ENCODE measurements around the gene CHST8.
"Not testable (repeated sequence)": the region's sequence is repeated elsewhere in the genome, so short reads cannot be mapped to it uniquely, and the experiment has no call there.

The CHST8 gene, protein sequence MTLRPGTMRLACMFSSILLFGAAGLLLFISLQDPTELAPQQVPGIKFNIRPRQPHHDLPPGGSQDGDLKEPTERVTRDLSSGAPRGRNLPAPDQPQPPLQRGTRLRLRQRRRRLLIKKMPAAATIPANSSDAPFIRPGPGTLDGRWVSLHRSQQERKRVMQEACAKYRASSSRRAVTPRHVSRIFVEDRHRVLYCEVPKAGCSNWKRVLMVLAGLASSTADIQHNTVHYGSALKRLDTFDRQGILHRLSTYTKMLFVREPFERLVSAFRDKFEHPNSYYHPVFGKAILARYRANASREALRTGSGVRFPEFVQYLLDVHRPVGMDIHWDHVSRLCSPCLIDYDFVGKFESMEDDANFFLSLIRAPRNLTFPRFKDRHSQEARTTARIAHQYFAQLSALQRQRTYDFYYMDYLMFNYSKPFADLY

GRCh38 chr19:33621811-33622504 is at the start of gene CHST8:
TSS of gene CHST8 (plus strand) at chr19:33621953. CDS start at chr19:33689262, 67,309 bp downstream.
- peak; percentile 21 for DNase-seq (ENCODE audit: low spot score)

DNA sequence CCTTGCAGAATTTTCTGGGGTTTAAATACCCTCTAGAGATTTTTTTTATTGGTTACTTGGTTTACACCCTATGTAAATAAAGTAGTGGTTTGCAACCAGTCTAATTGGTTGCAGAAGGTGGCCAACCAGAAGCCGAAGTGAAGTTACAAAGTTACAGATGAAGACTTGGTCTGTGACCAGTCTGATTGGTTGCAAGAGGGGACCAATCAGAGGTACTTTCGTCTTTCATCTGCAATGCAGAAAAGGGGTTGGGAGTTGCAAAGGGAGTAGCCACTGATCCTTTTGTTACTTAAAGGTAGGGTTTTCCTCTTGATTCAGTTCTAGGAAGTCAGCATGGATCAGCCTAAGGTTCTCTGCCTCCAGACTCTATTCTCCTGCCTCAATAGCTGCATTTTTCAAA is 48.8 kb upstream of the CHST8 start:
- DNase-seq (ENCODE audit: low spot score), result no peak

GRCh38 chr19:33574824-33575223 is 46.9 kb upstream of the CHST8 start:
- DNase-seq (ENCODE audit: low spot score), result no peak

DNA sequence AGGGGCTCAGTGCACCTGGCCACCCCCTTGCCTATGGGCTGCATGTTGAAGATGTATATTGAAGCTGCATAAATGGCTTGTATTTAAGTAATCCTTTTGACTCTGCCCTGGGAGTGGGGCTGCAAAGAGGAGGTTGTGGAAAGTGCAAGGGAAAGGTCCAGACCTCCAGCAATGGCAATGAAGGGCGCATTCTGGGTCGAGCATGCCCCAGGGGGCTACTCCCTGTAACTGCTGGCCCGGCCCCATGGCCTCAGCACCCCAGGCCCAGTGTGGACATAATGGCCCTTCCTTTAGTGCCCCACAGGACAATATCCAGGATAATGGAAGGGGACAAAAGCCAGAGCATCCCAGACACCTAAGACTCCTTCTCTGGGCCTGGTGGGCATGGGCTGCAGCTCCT is 43.1 kb upstream of the CHST8 start:
- DNase-seq (ENCODE audit: low spot score), result no peak

DNA sequence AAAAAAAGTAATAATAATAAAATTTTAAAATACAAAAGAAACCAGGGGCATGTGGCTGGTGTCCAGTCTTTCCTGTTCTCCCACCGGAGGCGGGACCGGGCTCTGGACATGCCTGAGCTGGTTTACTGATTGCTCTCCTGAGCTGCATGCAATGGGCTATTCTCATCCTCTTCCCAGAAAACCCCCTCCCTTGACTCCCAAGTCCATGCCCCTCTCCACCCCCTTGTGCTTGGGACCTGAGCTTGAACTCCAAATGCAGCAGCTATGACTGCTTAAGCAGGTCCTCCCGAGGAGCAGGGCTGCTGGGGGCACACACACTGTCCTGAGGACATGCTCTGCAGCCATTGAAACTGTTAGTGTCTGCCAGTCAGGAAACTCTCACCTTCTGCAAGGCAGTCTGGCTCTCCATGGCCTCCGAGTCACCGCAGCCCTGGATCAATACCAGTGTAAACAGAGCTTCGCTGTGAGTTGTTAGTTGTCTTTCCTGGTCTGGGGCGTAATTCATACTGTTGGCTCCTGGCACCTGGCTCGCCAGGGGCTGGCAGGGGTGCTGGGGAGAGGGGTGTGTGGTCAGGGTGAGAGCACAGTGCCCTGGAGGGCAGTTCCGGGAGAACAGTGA is 41.6 kb upstream of the CHST8 start:
- no peak for DNase-seq (ENCODE audit: low spot score)

DNA sequence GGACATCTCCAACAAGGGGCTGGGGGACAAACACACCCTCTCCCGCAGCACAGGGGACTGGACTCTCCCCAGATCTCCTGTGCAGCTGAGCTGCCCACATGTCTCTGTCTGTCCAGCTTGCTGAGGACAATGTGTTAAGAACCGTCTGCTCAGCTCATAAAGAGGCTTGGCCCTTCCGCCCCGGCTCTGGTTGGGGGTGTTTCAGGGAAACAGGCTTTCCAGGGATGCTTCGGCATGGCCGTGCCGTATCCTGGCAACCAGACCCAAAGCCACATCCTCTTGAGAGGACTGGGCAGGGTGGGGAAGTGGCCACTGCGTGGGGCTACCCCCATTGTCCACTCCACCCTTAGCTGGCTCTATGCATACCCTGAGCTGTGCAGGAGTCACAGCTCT is 41.1 kb upstream of the CHST8 start:
- DNase-seq (ENCODE audit: low spot score), result no peak

DNA sequence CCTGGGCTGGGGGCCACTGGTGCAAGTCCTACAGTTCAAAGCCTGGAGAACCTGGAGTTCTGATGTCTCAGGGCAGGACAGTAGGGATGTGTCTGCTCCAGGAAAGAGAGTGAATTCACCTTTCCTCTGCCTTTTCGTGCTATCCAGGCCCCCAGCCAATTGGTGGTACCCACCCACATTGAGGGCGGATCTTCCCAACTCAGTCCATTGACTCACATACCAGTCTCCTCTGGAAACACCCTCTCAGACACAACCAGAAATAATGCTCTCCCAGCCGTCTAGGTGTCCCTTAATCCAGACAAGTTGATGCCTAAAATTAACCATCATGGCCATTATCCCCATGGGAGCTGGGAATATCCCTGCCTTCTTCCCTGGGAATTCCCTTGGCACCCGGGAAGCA is 38.8 kb upstream of the CHST8 start:
- no peak for DNase-seq (ENCODE audit: low spot score)

- no peak for DNase-seq (ENCODE audit: low spot score)
Measured at GRCh38 chr19:33587150-33587549, 34.6 kb upstream of the CHST8 start.

DNA sequence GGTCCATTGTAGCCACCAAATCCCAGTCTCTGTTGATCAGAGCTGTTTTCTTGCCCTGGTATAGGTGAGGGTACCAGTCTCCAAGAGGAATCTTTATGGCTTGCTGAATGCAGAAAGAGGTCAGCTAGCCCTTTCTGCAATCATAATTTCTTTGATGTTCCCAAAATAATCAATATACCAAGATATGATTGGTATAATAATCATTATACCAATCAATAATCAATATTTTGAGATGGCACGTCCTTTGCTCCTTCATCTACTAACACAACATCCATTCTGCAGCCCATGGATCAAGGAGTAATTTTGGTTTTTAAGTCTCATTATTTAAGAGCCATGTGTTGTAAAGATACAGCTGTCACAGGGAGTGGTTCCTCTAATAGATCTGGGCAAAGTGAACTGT is 31.5 kb upstream of the CHST8 start:
- DNase-seq (ENCODE audit: low spot score), result no peak

DNA sequence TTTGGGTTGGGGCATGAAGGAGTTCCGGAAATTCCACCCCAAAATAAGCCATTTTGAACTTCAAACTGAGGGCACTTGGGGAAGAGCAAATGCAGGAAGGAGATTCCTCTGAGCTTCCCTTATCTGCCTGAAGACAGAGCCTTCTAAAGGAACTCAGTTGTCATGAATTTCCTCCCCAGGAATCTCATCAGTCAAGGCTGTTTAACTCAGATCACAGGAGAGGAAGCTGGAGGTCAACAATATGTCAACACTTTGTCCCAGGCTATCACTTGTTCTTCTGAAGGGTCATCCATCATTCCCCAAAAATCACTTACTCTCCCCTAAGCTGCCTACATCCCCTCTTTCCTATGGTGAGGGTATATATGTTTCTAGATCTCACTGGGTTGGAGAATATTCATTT is 26.0 kb upstream of the CHST8 start:
- no peak for DNase-seq (ENCODE audit: low spot score)

GRCh38 chr19:33601583-33601982 is 20.2 kb upstream of the CHST8 start:
- no peak for DNase-seq (ENCODE audit: low spot score)

GRCh38 chr19:33602576-33603204 is 19.1 kb upstream of the CHST8 start:
- DNase-seq (ENCODE audit: low spot score), result no peak

DNA sequence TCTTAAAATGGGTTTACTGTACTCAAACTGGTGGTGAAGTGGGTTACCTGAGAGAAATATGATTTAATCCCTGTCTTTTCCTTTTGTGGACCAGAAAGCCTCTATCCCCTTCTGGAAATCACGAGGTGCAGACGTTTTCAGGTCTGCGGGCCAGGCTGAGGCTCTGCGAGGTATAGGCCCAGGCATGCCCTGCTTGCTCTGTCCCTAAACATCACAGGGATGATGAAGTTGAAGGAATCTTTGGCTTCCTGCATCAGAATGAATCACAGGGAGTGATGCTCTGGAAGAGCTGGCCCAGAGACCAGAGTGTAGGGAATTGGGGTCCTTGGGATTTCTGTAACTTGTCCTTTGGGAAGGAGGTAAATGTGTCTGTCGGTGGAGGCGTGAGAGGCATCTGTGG is 18.4 kb upstream of the CHST8 start:
- no peak for DNase-seq (ENCODE audit: low spot score)

- DNase-seq (ENCODE audit: low spot score), result no peak
Measured at GRCh38 chr19:33604651-33605050, 17.1 kb upstream of the CHST8 start.

GRCh38 chr19:33605803-33606295 is 15.9 kb upstream of the CHST8 start:
- not testable (repeated sequence) for DNase-seq (ENCODE audit: low spot score)

DNA sequence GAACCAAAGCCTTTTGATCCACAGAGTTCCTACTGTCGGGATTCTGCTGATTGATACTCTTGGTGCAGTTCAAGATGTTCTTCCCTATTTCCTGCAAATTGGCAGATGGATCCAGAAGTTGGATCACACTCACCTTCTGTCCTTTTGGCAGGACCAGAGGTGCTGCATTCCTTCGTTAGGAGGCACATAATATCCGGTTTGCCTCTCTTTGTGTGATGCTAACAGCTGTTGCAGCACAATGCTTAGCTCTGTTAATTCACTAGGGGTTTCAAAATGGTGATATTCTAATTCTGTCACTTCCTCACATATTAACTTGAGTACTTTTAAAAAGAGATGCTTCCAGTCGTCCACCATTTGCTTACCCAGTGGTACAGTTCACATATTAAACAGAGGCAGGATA is 15.2 kb upstream of the CHST8 start:
- DNase-seq (ENCODE audit: low spot score), result no peak

DNA sequence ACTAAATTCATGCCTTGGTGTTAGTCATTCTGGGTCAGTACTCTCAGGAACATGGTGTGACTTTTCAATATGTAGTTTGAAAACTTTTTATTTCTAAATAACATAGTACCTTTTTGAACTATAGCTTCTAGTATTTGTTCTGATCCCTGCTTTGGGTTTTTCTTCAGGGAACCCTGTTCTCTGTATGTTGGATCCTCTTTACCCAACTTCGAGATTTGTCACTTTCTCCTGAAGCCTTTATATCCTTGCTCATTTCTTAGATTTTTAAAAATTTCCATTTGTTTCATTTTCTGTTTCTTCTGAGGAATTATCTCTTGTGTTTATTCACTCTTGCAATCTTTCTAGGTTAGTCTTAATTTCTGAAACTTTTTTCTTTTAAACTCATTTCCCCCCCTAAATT is 12.4 kb upstream of the CHST8 start:
- DNase-seq (ENCODE audit: low spot score), result no peak

- DNase-seq (ENCODE audit: low spot score), result no peak
Measured at GRCh38 chr19:33610588-33610987, 11.2 kb upstream of the CHST8 start.

- no peak for DNase-seq (ENCODE audit: low spot score)
Measured at GRCh38 chr19:33612928-33613619, 8.7 kb upstream of the CHST8 start.

DNA sequence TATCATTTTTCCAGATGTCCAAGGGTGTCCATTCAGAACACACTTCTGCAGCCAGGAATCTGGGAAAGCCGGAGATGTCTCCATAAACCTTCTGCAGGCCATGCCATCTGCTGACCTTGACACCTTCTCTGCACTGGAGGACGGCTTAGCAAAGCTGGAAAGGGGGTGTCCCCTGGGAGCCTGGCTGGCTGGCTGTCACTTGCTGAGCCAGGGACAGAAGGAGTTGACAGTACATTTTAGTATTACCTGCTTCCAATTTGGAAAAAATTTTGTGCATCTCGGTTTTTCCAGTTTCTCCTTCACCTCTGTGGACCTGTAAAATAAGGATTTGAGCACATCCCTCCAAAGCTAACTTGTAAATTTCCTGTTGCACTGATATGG is 8.1 kb upstream of the CHST8 start:
- DNase-seq (ENCODE audit: low spot score), result no peak

DNA sequence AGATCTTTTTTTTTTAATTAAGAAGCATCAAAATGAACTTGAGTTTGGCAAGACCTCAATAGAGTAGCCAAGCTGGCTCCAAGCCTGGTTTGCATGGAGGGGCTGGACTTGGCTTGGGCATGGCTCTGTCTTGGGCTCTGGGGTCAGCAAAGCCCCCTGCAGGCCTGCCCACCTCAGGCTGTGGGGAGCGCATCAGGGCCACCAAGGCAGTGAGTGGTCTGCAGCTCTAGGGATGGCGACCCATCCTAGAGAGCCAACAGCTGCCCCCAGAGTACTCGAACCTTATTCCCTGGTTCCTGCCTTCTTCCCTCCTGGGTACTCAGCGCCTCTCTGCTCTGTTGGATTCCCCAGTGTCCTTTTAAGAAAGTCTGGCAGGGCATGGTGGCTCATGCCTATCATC is 5.4 kb upstream of the CHST8 start:
- DNase-seq (ENCODE audit: low spot score), result no peak

DNA sequence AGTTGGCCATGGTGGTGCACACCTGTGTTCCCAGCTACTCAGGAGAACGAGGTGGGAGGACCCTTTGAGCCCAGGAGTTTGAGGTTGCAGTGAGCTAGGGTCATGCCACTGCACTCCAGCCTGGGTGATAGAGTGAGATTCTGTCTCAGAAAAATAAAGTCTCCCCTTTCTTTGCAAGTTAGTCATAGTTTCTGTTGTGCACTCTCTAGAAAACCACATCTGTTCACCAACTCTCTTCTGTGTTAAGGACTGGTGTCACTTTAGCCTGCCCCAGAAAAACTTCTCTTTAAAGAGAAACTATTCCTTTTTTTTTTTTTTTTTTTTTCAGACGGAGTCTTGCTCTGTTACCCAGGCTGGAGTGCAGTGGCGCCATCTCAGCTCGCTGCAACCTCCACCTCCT is 4.9 kb upstream of the CHST8 start:
- DNase-seq (ENCODE audit: low spot score), result no peak
